Stomach (tissue), 9 donors: ENCODE measurements around the gene PCGF3. TPM values are rescaled to one million over a fixed set of nuclear protein-coding genes. Genes with fewer than 3 reads are reported as not detected.

Source experiments
- DNase-seq, 2 donors: peaks; one replicate each; pipeline versions ENCODE4 v3.0.0 to v3.0.0-alpha.2; 2013 to 2019
- H3K27ac ChIP-seq, 5 donors: fragments of 200-600 bp in 4 of 5; sonication (generic) in 4 of 5; one replicate each; pipeline ENCODE4 v1.5.1; 2013 to 2019; ENCODE audit warnings: mild to moderate bottlenecking in 1 of 5, moderate library complexity in 1 of 5
- H3K27me3 ChIP-seq, 3 donors: fragments of 200-600 bp; sonication (generic); one replicate each; pipeline ENCODE4 v1.5.1; 2017 to 2019; ENCODE audit warnings: mixed run types in 1 of 3
- H3K36me3 ChIP-seq, 4 donors: fragments of 200-600 bp; sonication (generic); 1 replicate in 3 of 4; 2 replicates in 1 of 4; pipeline ENCODE4 v1.5.1; 2016 to 2019
- H3K4me1 ChIP-seq, 4 donors: fragments of 200-600 bp; sonication (generic); one replicate each; pipeline ENCODE4 v1.5.1; 2016 to 2019
- H3K4me3 ChIP-seq, 4 donors: fragments of 200-600 bp; sonication (generic) in 3 of 4; one replicate each; pipeline ENCODE4 v1.5.1; 2016 to 2019; ENCODE audit warnings: mild to moderate bottlenecking in 1 of 4
- H3K9me3 ChIP-seq, 4 donors: fragments of 200-600 bp; sonication (generic); one replicate each; pipeline ENCODE4 v1.5.1; 2016 to 2019
- EP300 ChIP-seq: sonication (generic); formaldehyde crosslinking; IDR thresholded peaks from one replicate; pipeline ENCODE4 v1.6.1; 2017; ENCODE audit warnings: antibody characterized with exemption
- POLR2A ChIP-seq, 4 donors: fragments of 450-650 bp; IDR thresholded peaks; one replicate each; pipeline ENCODE4 v1.6.1; 2016; ENCODE audit warnings: antibody characterized with exemption in 4 of 4, control low read depth in 2 of 4, mild to moderate bottlenecking in 1 of 4, moderate library complexity in 1 of 4
- POLR2AphosphoS5 ChIP-seq, 3 donors: sonication (generic); formaldehyde crosslinking; IDR thresholded peaks; one replicate each; pipeline ENCODE4 v1.6.1; 2016; ENCODE audit warnings: antibody characterized with exemption in 3 of 3
- WGBS, 5 donors: extraction: QIAGEN DNeasy Blood & Tissue Kit in 3 of 5; methylation state at CpG; one replicate each; pipeline versions ENCODE4 v1.1.5 to v1.1.7; 2013 to 2018; 5-methylcytosine and 5-hydroxymethylcytosine counted together
- intact Hi-C: fragments of 100-400 bp; cut with DNase I; formaldehyde crosslinking; loops from one replicate; pipeline ENCODE4 v1.15.1; 2023; ENCODE audit warnings: low total_unique reads
- polyA plus RNA-seq, 3 donors: library from polyadenylated mRNA; stranded (reverse); fragments of 200-250 nt; gene quantifications; one replicate each; pipeline ENCODE4 v1.2.3, GENCODE V29; 2013
- total RNA-seq, 5 donors: library from RNA; depleted of rRNA; stranded (reverse); fragments of >200 nt; gene quantifications; one replicate each; pipeline versions ENCODE4 v1.1.0 to v1.2.3, GENCODE V29; 2014 to 2016
- TF ChIP-seq, protein P1 (sequence below), 7 experiments: fragments of 450-650 bp in 4 of 7; fragments of 200-600 bp in 3 of 7; sonication (generic) in 3 of 7; IDR thresholded peaks; one replicate each; pipeline ENCODE4 v1.5.1; 2016 to 2019; ENCODE audit warnings: antibody characterized with exemption in 7 of 7, control low read depth in 2 of 7, mild to moderate bottlenecking in 1 of 7
- donor health status: healthy with polysubstance abuse.
- donor health status: Bipolar disorder and iron deficiency.
- donor health status: healthy.

The PCGF3 gene
- total and polyA plus RNA-seq, 8 donors, result 24.7 to 140 (median 62.7) TPM

- H3K4me1 ChIP-seq, result peaks cover 20 to 63% (median 43%) of the 10 kb centered on the region in 4 donors
- peak overlapping the region in 4 of 5 donors; percentile 8 to 93 (median 58) for H3K27ac ChIP-seq
- H3K27me3 ChIP-seq, result no peaks in the 10 kb centered on the region
- no peak for DNase-seq
- TF ChIP-seq EP300 (no peak), POLR2A (IDR thresholded peaks at IDR 0.05) (no peak)
- peak overlapping the region; percentile 69 to 100 (median 78) for H3K4me3 ChIP-seq
- 30 to 65% (median 48%) methylated on average over 2 to 21 of the region's 21 CpGs for WGBS, 5 donors
- intact Hi-C loops, result no loop called here
- no peaks in the 10 kb centered on the region for H3K9me3 ChIP-seq
- H3K36me3 ChIP-seq, result peaks cover 0 to 13% (median 3%) of the 10 kb centered on the region in 4 donors
These were observed 1.4 kb downstream of the PCGF3 start for GRCh38 chr4:706834-707598.

- Histone ChIP-seq H3K27me3 (no peaks in the 10 kb centered on the region), H3K4me1 (peaks cover 20 to 73% (median 45%) of the 10 kb centered on the region in 4 donors), H3K9me3 (no peaks in the 10 kb centered on the region), H3K27ac (peak overlapping the region in 1 of 5 donors; percentile 93), H3K36me3 (peaks cover 0 to 13% (median 3%) of the 10 kb centered on the region in 4 donors), H3K4me3 (peak overlapping the region in 3 of 4 donors; percentile 11 to 100 (median 69))
- DNase-seq, result no peak
- 72 to 91% (median 89%) methylated on average over 8 to 11 of the region's 11 CpGs for WGBS, 5 donors
- intact Hi-C loops, result no loop called here
- TF ChIP-seq POLR2AphosphoS5 (IDR thresholded peaks at IDR 0.05) (no peak), EP300 (no peak), POLR2A (IDR thresholded peaks at IDR 0.05) (no peak)
- TF ChIP-seq, protein P1, sequence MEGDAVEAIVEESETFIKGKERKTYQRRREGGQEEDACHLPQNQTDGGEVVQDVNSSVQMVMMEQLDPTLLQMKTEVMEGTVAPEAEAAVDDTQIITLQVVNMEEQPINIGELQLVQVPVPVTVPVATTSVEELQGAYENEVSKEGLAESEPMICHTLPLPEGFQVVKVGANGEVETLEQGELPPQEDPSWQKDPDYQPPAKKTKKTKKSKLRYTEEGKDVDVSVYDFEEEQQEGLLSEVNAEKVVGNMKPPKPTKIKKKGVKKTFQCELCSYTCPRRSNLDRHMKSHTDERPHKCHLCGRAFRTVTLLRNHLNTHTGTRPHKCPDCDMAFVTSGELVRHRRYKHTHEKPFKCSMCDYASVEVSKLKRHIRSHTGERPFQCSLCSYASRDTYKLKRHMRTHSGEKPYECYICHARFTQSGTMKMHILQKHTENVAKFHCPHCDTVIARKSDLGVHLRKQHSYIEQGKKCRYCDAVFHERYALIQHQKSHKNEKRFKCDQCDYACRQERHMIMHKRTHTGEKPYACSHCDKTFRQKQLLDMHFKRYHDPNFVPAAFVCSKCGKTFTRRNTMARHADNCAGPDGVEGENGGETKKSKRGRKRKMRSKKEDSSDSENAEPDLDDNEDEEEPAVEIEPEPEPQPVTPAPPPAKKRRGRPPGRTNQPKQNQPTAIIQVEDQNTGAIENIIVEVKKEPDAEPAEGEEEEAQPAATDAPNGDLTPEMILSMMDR (IDR thresholded peaks at IDR 0.05), result no peak
These were observed 2.4 kb downstream of the PCGF3 start for GRCh38 chr4:707929-708630.

DNA sequence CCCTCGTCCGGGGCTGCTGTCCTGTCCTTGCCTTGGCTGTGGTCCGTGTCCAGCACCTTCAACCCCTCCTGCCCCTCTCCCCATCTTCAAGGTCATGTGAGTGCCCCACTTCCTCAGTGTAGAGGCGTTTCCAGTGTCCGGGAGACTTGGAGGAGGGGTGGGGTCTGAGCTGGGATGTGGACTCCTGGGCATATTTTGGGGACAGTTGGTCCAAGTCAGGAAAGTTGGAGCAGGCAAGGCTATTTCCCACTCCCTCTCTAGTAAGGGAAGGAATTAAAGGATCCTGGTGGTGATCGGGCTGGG lies 3.0 kb downstream of the PCGF3 start:
- peaks cover 0 to 14% (median 3%) of the 10 kb centered on the region in 4 donors for H3K36me3 ChIP-seq
- WGBS, 5 donors, result 79 to 89% (median 85%) methylated on average over 6 of the region's 6 CpGs
- peak overlapping the region in 2 of 4 donors; percentile 11 to 69 for H3K4me3 ChIP-seq

DNA sequence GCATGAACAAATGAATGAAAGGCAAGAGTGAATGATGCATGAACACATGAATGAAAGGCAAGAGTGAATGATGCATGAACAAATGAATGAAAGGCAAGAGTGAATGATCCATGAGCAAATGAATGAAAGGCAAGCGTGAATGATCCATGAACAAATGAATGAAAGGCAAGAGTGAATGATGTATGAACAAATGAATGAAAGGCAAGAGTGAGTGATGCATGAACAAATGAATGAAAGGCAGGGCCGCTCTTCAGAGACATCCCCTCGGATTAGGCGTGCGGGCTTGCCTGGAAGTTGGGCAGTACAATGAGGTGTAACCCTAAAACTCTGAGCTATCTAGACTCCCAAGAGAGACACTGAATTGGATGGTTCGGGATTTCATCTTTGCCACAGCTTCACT lies 3.7 kb downstream of the PCGF3 start:
- Histone ChIP-seq H3K36me3 (peaks cover 0 to 22% (median 10%) of the 10 kb centered on the region in 4 donors), H3K4me3 (no peak overlapping the region), H3K4me1 (peaks cover 20 to 77% (median 45%) of the 10 kb centered on the region in 4 donors), H3K27me3 (no peaks in the 10 kb centered on the region), H3K9me3 (no peaks in the 10 kb centered on the region), H3K27ac (no peak overlapping the region)
- 93 to 96% (median 94%) methylated on average over 6 of the region's 6 CpGs for WGBS, 5 donors
- no peak for DNase-seq
- intact Hi-C loops, result no loop called here
- TF ChIP-seq POLR2A (IDR thresholded peaks at IDR 0.05), result no peak
- TF ChIP-seq, protein P1 (IDR thresholded peaks at IDR 0.05), result no peak
- TF ChIP-seq EP300, result no peak
- no peak for TF ChIP-seq POLR2AphosphoS5 (IDR thresholded peaks at IDR 0.05)

More for the DNA sequence above, 3.0 kb downstream of the PCGF3 start:
- Histone ChIP-seq H3K9me3 (no peaks in the 10 kb centered on the region), H3K27me3 (no peaks in the 10 kb centered on the region), H3K27ac (no peak overlapping the region), H3K4me1 (peaks cover 20 to 78% (median 45%) of the 10 kb centered on the region in 4 donors)
- intact Hi-C loops, result no loop called here
- no peak for DNase-seq
- TF ChIP-seq POLR2A (IDR thresholded peaks at IDR 0.05), result no peak
- no peak for TF ChIP-seq POLR2AphosphoS5 (IDR thresholded peaks at IDR 0.05)
- no peak for TF ChIP-seq EP300

GRCh38 chr4:710116-710515 lies 4.5 kb downstream of the PCGF3 start:
- intact Hi-C loops, result no loop called here
- Histone ChIP-seq H3K4me1 (peaks cover 20 to 76% (median 40%) of the 10 kb centered on the region in 4 donors), H3K9me3 (no peaks in the 10 kb centered on the region), H3K4me3 (no peak overlapping the region), H3K27me3 (no peaks in the 10 kb centered on the region), H3K27ac (peak overlapping the region in 1 of 5 donors; percentile 8), H3K36me3 (peaks cover 0 to 25% (median 12%) of the 10 kb centered on the region in 4 donors)
- 68 to 83% (median 73%) methylated on average over 9 of the region's 9 CpGs for WGBS, 5 donors
- no peak for DNase-seq
- TF ChIP-seq EP300, result no peak
- TF ChIP-seq POLR2A (IDR thresholded peaks at IDR 0.05), result no peak
- TF ChIP-seq, protein P1 (IDR thresholded peaks at IDR 0.05), result no peak
- no peak for TF ChIP-seq POLR2AphosphoS5 (IDR thresholded peaks at IDR 0.05)
